Pancreas (tissue), 10 donors: ENCODE data around the gene CTDP1. TPM values are rescaled to one million over a fixed set of nuclear protein-coding genes. Genes with fewer than 3 reads are reported as not detected.

ENCODE experiments used
- ATAC-seq, 4 donors: fragments of 200-7000 bp; cut with Tn5 transposase; one replicate each; pipeline versions ENCODE4 v1.8.0 to v1.9.1; 2020; ENCODE audit warnings: mild to moderate bottlenecking in 4 of 4, moderate library complexity in 4 of 4
- DNase-seq, 6 donors: peaks; one replicate each; pipeline ENCODE4 v3.0.0-alpha.2; 2020
- FAIRE-seq: peaks from 2 replicates; lab custom pipeline; 2012; peaks lifted over from hg19 to GRCh38; lab: Jason Lieb, UNC
- H3K27ac ChIP-seq, 4 donors: fragments of 200-600 bp; sonication (generic); 1 replicate in 3 of 4; 2 replicates in 1 of 4; pipeline versions ENCODE4 v1.5.0 to v1.8.0; 2020
- H3K27me3 ChIP-seq, 4 donors: fragments of 200-600 bp; one replicate each; pipeline ENCODE4 v1.8.0; 2021
- H3K36me3 ChIP-seq, 3 donors: fragments of 200-600 bp; sonication (generic) in 1 of 3; one replicate each; pipeline versions ENCODE4 v1.5.0 to v1.8.0; 2020 to 2021
- H3K4me1 ChIP-seq, 3 donors: fragments of 200-600 bp; one replicate each; pipeline ENCODE4 v1.8.0; 2021
- H3K4me3 ChIP-seq, 4 donors: fragments of 200-600 bp; sonication (generic) in 2 of 4; one replicate each; pipeline versions ENCODE4 v1.5.0 to v1.8.0; 2020 to 2021
- H3K9me3 ChIP-seq, 4 donors: fragments of 200-600 bp; one replicate each; pipeline ENCODE4 v1.8.0; 2021
- WGBS, 2 donors: extraction: QIAGEN DNeasy Blood & Tissue Kit; methylation state at CpG; one replicate each; pipeline ENCODE4 v1.1.7; 2013; 5-methylcytosine and 5-hydroxymethylcytosine counted together
- intact Hi-C, 3 donors: fragments of 100-400 bp; cut with DNase I; formaldehyde crosslinking; loops; one replicate each; pipeline versions ENCODE4 v1.11.1 to v1.14.2; 2022
- polyA plus RNA-seq, 2 donors: library from polyadenylated mRNA; stranded (reverse); fragments of 200-250 nt; gene quantifications; one replicate each; pipeline ENCODE4 v1.2.3, GENCODE V29; 2013
- total RNA-seq, 6 donors: library from RNA; stranded (reverse); fragmentation: NEBNext Ultra II Directional in 4 of 6; extraction: Animal tissue kit (Norgen Biotek cat#: 25700) in 4 of 6; gene quantifications; one replicate each; pipeline versions ENCODE4 v1.2.1 to v1.2.4, GENCODE V29; 2021 to 2023
- TF ChIP-seq, protein P1 (sequence below), 4 donors: fragments of 200-600 bp; sonication (generic) in 3 of 4; IDR thresholded peaks; one replicate each; pipeline versions ENCODE4 v1.5.0 to v1.8.0; 2021; ENCODE audit warnings: antibody characterized with exemption in 4 of 4
- donor health status: healthy with polysubstance abuse.
- donor health status: DM: no; HTN: no; CAD: no; lungs with moderate emphysema.
- donor health status: DM: no; HTN: no; CAD: no.
- donor health status: control.
- donor health status: control.
- donor health status: Bipolar disorder and iron deficiency.
- donor health status: DM: yes; HTN: yes; CAD: no.
- donor health status: DM: no; HTN: no; CAD: no.
- donor health status: DM: no; HTN: no; CAD: no.
- donor health status: DM: yes; HTN: yes; CAD: no.

The CTDP1 gene
- total and polyA plus RNA-seq, 8 donors: 9.8 to 14.4 (median 10.5) TPM

DNA sequence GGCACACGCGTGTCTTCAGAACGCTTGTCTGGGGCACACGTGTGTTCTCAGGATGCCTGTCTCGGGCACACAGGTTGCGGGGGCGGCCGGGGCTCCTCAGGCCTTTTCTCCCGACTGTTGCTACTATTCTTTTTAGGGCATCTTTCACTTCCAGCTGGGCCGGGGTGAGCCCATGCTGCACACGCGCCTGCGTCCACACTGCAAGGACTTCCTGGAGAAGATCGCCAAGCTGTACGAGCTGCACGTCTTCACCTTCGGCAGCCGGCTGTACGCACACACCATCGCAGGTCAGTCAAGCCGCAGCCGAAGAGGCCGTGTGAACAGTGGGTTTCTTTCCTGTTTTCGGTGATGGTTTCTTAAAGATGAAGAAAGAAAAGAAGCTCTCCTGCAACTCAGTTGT, 25.0 kb downstream of the CTDP1 start:
- H3K27me3 ChIP-seq: no peaks in the 10 kb centered on the region
- intact Hi-C loops: no loop called here

DNA sequence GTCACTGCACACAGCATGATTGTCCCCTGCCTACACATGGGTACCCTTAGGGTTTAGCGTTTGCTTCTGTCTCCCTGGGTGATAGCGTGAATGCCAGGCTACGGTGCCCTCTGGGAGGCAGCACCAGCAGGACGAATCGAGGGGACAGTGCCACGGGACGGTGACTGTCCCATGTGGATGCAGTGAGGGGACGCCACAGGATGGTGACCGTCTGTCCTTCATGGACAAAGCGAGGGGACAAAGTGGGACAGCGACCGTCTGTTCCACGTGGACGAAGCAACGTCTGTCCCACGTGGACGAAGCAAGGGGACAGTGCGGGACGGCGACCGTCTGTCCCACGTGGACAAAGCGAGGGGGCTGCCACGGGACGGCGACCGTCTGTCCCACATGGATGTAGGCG, 25.7 kb downstream of the CTDP1 start:
- no peaks in the 10 kb centered on the region for H3K27me3 ChIP-seq
- FAIRE-seq (no peak), ATAC-seq (no peak), DNase-seq (no peak)
- H3K9me3 ChIP-seq: no peaks in the 10 kb centered on the region
- H3K36me3 ChIP-seq: peaks cover 0 to 39% (median 0%) of the 10 kb centered on the region in 3 donors
- no peaks in the 10 kb centered on the region for H3K4me1 ChIP-seq
- WGBS, 2 donors: 96% methylated on average over 28 of the region's 28 CpGs
- TF ChIP-seq, protein P1, sequence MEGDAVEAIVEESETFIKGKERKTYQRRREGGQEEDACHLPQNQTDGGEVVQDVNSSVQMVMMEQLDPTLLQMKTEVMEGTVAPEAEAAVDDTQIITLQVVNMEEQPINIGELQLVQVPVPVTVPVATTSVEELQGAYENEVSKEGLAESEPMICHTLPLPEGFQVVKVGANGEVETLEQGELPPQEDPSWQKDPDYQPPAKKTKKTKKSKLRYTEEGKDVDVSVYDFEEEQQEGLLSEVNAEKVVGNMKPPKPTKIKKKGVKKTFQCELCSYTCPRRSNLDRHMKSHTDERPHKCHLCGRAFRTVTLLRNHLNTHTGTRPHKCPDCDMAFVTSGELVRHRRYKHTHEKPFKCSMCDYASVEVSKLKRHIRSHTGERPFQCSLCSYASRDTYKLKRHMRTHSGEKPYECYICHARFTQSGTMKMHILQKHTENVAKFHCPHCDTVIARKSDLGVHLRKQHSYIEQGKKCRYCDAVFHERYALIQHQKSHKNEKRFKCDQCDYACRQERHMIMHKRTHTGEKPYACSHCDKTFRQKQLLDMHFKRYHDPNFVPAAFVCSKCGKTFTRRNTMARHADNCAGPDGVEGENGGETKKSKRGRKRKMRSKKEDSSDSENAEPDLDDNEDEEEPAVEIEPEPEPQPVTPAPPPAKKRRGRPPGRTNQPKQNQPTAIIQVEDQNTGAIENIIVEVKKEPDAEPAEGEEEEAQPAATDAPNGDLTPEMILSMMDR (IDR thresholded peaks at IDR 0.05): no peak
- H3K4me3 ChIP-seq: no peak overlapping the region
- no peak overlapping the region for H3K27ac ChIP-seq
- intact Hi-C loops: no loop called here

More for the DNA sequence above, 25.0 kb downstream of the CTDP1 start:
- peaks cover 0 to 44% (median 0%) of the 10 kb centered on the region in 3 donors for H3K36me3 ChIP-seq
- TF ChIP-seq, protein P1 (IDR thresholded peaks at IDR 0.05): no peak
- no peaks in the 10 kb centered on the region for H3K4me1 ChIP-seq
- ATAC-seq (no peak), DNase-seq (no peak), FAIRE-seq (no peak)
- H3K9me3 ChIP-seq: no peaks in the 10 kb centered on the region
- no peak overlapping the region for H3K4me3 ChIP-seq
- WGBS, 2 donors: 95 to 99% methylated on average over 24 of the region's 24 CpGs
- no peak overlapping the region for H3K27ac ChIP-seq

DNA sequence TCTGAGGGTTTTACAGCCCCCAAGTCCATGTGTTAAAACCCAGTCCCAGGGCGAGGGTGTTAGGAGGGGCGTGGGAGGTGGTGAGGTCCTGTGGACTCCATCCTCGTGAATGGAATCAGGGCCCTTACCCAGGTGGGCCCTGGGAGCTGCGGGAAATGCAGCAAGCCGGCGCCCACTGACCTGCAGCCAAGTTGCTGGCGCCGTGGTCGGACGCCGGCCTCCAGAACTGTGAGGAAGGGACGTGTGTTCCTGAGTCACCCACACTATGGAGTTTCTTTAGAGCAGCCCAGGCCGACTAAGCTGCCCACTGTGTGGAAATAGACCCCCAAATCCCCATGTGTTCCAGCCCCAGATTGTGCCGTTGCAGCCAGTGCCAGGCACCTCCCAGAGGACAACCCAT, 26.4 kb downstream of the CTDP1 start:
- 90 to 97% methylated on average over 14 of the region's 14 CpGs for WGBS, 2 donors
- no peak for DNase-seq
- intact Hi-C loops: no loop called here
- no peak for FAIRE-seq
- TF ChIP-seq, protein P1 (IDR thresholded peaks at IDR 0.05): no peak
- ATAC-seq: no peak
- peaks cover 0 to 32% (median 0%) of the 10 kb centered on the region in 3 donors for H3K36me3 ChIP-seq
- H3K27ac ChIP-seq: no peak overlapping the region
- no peaks in the 10 kb centered on the region for H3K4me1 ChIP-seq
- no peaks in the 10 kb centered on the region for H3K9me3 ChIP-seq
- no peaks in the 10 kb centered on the region for H3K27me3 ChIP-seq
- H3K4me3 ChIP-seq: no peak overlapping the region

DNA sequence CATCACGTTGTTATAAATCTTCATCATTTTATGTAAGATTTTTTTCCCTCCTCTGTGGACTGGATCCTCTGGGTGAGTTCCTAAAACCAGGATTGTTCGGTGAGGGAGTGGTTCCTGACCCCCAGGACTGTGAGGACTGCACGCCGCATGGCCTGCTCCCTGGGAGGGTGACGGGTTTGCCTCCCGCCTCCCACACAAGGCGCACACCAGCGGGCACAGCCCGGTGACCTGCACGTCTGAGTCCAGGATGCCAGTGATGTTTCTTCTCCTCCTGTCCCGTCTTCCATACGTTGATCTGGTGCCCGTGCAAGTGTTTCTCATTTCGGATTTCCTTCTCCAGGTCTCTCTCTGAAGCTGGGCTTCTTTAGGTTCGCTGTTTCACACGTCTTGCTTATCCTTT, 27.1 kb downstream of the CTDP1 start:
- no peak for FAIRE-seq
- DNase-seq: no peak
- peaks cover 0 to 31% (median 0%) of the 10 kb centered on the region in 3 donors for H3K36me3 ChIP-seq
- intact Hi-C loops: no loop called here
- H3K4me1 ChIP-seq: no peaks in the 10 kb centered on the region
- H3K27me3 ChIP-seq: no peaks in the 10 kb centered on the region
- TF ChIP-seq, protein P1 (IDR thresholded peaks at IDR 0.05): no peak
- ATAC-seq: no peak
- no peak overlapping the region for H3K27ac ChIP-seq
- H3K4me3 ChIP-seq: no peak overlapping the region
- WGBS, 2 donors: 94 to 95% methylated on average over 16 of the region's 16 CpGs
- no peaks in the 10 kb centered on the region for H3K9me3 ChIP-seq

DNA sequence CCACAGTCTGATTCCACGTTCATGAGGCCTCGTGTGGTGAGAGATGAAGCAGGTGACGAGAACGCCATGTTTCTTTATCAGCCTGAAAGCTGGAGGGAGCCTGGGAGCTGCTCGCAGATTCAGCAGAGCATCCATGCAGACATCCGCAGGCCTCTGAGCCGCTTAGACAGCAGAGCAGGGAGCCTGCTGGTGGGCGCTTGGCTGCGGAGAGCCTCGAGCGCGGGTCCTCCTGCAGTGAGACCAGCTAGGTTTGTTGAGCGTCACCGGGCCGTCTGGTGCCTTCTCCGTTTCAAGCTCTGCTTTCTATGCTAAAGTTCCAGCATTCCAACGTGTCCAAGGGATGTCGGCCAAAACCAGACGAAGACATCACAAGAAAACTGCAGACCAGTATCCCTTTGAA, 27.6 kb downstream of the CTDP1 start:
- no peak overlapping the region for H3K4me3 ChIP-seq
- peaks cover 0 to 31% (median 0%) of the 10 kb centered on the region in 3 donors for H3K36me3 ChIP-seq
- DNase-seq (no peak), FAIRE-seq (no peak), ATAC-seq (no peak)
- no peaks in the 10 kb centered on the region for H3K27me3 ChIP-seq
- H3K27ac ChIP-seq: no peak overlapping the region
- TF ChIP-seq, protein P1 (IDR thresholded peaks at IDR 0.05): no peak
- no peaks in the 10 kb centered on the region for H3K9me3 ChIP-seq
- H3K4me1 ChIP-seq: no peaks in the 10 kb centered on the region
- 92 to 94% methylated on average over 19 of the region's 19 CpGs for WGBS, 2 donors
- intact Hi-C loops: no loop called here
